Thymus (tissue), 11 donors: Measurements from ENCODE around the gene CLEC2L. TPM values are rescaled to one million over a fixed set of nuclear protein-coding genes. Genes with fewer than 3 reads are reported as not detected.

Experiments used
- DNase-seq, 9 donors: peaks; one replicate each; pipeline ENCODE4 v3.0.0-alpha.2; 2013; ENCODE audit warnings: low spot score in 9 of 9, low read depth in 6 of 9, missing footprints in 1 of 9
- H3K27ac ChIP-seq, 2 donors: one replicate each; pipeline ENCODE4 v1.5.1; 2013; ENCODE audit warnings: control low read depth in 1 of 2, low read depth in 1 of 2, low read length in 1 of 2, mild to moderate bottlenecking in 1 of 2, moderate library complexity in 1 of 2
- H3K27me3 ChIP-seq, 2 donors: one replicate each; pipeline ENCODE4 v1.5.1; 2013; ENCODE audit warnings: low read length in 1 of 2; ENCODE audit not compliant: control insufficient read depth in 2 of 2, insufficient read depth in 1 of 2
- H3K36me3 ChIP-seq, 2 donors: one replicate each; pipeline ENCODE4 v1.5.1; 2013; ENCODE audit warnings: low read length in 1 of 2, mild to moderate bottlenecking in 1 of 2, moderate library complexity in 1 of 2; ENCODE audit not compliant: control insufficient read depth in 2 of 2, insufficient read depth in 2 of 2
- H3K4me1 ChIP-seq, 2 donors: one replicate each; pipeline ENCODE4 v1.5.1; 2013; ENCODE audit warnings: low read length in 2 of 2; ENCODE audit not compliant: control insufficient read depth in 2 of 2, insufficient read depth in 2 of 2
- H3K4me3 ChIP-seq, 2 donors: one replicate each; pipeline ENCODE4 v1.5.1; 2013; ENCODE audit warnings: low read length in 2 of 2, control low read depth in 1 of 2, mild to moderate bottlenecking in 1 of 2
- H3K9me3 ChIP-seq, 2 donors: one replicate each; pipeline ENCODE4 v1.5.1; 2013; ENCODE audit warnings: low read length in 1 of 2, mild to moderate bottlenecking in 1 of 2; ENCODE audit not compliant: control insufficient read depth in 2 of 2, insufficient read depth in 1 of 2
- WGBS: extraction: QIAGEN DNeasy Blood & Tissue Kit; methylation state at CpG from one replicate; pipeline ENCODE4 v1.1.7; 2013; 5-methylcytosine and 5-hydroxymethylcytosine counted together
- polyA plus RNA-seq: library from polyadenylated mRNA; stranded (reverse); fragments of 200-250 nt; gene quantifications from one replicate; pipeline ENCODE4 v1.2.3, GENCODE V29; 2013
- total RNA-seq: library from RNA; stranded (reverse); fragments of 120-200 nt; gene quantifications from one replicate; pipeline ENCODE4 v1.2.4, GENCODE V29; 2013
- donor health status: healthy.

CLEC2L gene
- total and polyA plus RNA-seq, 2 donors = 0.41 to 2.6 TPM

DNA sequence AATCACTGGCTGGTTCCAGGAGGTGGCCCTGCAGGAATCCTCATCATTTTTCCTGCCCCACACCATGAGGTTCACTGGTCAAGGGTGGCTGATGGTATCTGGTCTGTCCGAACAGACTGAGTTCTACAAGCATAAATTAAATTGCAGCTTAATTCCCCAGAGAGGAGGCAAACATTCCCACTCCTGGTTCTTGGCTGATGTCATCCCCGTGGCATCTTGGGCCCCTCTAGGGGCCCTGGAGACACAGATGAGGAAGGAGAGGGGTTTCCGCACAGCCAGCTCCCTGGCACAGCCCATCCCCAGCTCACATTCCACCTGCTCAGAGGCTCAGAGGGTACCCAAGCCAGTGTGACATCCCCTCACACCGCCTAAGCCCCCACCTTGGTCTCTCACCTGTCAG, 34.7 kb upstream of the CLEC2L start:
- WGBS = 89% methylated on average over 4 of the region's 4 CpGs
- no peaks in the 10 kb centered on the region for H3K36me3 ChIP-seq
- no peak for DNase-seq
- no peak overlapping the region for H3K4me3 ChIP-seq
- H3K27ac ChIP-seq = no peak overlapping the region
- H3K27me3 ChIP-seq = peaks cover 3 to 23% of the 10 kb centered on the region in 2 donors
- peaks cover 1 to 3% of the 10 kb centered on the region in 2 donors for H3K4me1 ChIP-seq
- no peaks in the 10 kb centered on the region for H3K9me3 ChIP-seq

DNA sequence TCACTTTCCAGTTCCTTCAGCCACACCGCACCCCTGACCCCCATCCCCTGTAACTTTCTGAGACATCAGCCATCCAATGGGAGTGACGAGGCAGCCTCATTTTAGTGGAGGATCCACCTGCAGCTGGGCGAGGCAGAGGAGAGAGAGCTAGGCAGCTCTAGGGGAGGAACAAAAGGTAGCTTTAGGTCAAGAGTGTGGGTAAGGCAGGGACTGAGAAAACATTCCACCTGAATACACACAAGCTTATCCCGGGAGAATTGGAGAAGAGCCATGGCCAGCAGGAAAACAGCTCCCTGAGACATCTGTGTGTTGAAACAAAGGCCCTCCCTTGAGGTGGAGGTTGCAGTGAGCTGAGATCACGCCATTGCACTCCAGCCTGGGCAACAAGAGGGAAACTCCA, 33.4 kb upstream of the CLEC2L start:
- Histone ChIP-seq H3K4me1 (peaks cover 0 to 5% of the 10 kb centered on the region in 2 donors), H3K4me3 (no peak overlapping the region), H3K36me3 (no peaks in the 10 kb centered on the region), H3K27ac (peak overlapping the region in 1 of 2 donors; percentile 3), H3K9me3 (no peaks in the 10 kb centered on the region), H3K27me3 (peaks cover 0 to 12% of the 10 kb centered on the region in 2 donors)
- no peak for DNase-seq
- 93% methylated on average over 5 of the region's 5 CpGs for WGBS

DNA sequence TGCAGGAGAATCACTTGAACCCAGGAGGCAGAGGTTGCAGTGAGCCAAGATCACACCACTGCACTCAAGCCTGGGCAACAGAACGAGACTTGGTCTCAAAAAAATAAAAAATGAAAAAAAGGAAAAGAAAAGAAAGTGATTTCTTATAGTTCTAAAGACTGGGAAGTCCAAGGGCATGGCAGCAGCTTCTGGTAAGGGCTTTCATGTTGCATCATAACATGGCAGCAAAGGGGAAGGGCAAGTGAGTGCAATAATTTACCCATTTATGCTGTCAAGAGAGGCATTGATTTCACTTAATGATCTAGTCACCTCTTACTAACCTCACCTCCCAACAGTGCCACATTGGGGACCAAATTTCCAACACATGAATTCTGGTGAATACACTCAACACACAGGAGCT, 31.2 kb upstream of the CLEC2L start:
- 98% methylated on average over 1 of the region's 1 CpG for WGBS
- Histone ChIP-seq H3K9me3 (no peaks in the 10 kb centered on the region), H3K27ac (no peak overlapping the region), H3K4me1 (peaks cover 0 to 6% of the 10 kb centered on the region in 2 donors), H3K36me3 (no peaks in the 10 kb centered on the region), H3K4me3 (no peak overlapping the region), H3K27me3 (peaks cover 0 to 4% of the 10 kb centered on the region in 2 donors)
- no peak for DNase-seq

DNA sequence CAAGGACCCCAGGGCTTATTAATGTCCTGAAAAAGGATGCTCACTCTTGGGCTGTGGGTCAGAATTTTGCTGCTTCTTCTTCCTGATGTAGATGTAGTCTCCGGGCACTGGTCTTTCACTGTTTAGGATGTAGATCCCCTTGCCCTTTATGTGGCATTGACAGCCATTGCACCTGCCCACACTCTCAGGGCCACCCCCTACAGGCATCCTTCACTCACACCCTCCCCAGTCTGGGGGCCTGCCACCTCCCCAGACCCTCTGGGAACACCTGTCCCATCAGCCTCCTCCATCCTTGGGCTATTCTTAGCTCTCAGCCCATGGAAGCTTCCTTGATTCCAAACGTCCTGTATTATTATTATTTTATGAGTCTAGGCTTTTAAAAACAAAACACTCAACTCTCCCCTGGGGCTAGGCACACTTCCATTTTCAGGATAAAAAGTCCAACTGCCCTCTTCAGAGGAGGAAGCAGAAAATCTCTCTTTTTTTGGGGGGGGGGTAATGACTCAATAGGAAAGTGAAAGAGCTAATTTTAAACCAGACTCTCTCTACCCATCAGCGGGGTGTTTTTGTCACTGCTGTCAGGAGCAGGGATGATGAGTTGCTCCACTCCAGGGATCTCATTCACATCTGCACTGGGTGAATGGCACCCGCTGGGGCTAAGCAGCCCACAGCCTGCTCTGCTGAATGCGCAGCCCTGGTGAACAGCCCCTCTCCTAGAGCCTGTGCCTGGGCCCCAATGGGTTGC, 28.5 kb upstream of the CLEC2L start:
- H3K4me1 ChIP-seq = peaks cover 0 to 8% of the 10 kb centered on the region in 2 donors
- no peaks in the 10 kb centered on the region for H3K9me3 ChIP-seq
- H3K4me3 ChIP-seq = no peak overlapping the region
- 61% methylated on average over 5 of the region's 5 CpGs for WGBS
- H3K36me3 ChIP-seq = no peaks in the 10 kb centered on the region
- no peak overlapping the region for H3K27ac ChIP-seq
- H3K27me3 ChIP-seq = peaks cover 0 to 9% of the 10 kb centered on the region in 2 donors
- peak in 1 of 9 donors; percentile 13 for DNase-seq

DNA sequence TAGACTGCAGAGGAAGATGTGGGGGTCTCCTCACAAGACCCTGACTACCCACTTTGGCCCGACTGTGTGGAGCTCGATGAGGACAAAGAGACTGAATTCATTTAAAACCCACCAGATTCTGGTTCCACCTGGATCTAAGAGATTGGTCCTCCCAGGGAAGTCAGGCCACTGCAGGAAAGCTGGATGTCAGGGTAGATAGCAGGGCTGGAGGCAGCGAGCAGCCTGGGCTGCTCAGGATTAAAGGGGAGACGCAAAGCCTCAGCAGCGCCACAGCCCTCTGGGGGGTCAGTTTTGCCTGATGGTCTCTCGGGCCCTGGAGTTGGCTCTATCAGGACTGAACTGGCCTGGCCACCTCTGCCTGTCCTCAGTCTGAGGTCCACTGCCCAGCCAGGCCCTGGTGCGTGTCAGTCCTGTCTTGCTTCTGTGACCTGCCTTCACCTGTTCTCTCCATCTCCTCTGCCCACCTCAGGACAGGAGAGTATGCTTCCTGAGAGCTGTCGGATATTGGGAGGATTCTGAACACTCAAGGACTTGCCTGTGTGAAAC, 27.8 kb upstream of the CLEC2L start:
- H3K27ac ChIP-seq = no peak overlapping the region
- no peak overlapping the region for H3K4me3 ChIP-seq
- no peaks in the 10 kb centered on the region for H3K9me3 ChIP-seq
- no peaks in the 10 kb centered on the region for H3K36me3 ChIP-seq
- 96% methylated on average over 8 of the region's 8 CpGs for WGBS
- H3K4me1 ChIP-seq = peaks cover 0 to 8% of the 10 kb centered on the region in 2 donors
- peaks cover 0 to 9% of the 10 kb centered on the region in 2 donors for H3K27me3 ChIP-seq
- no peak for DNase-seq

DNA sequence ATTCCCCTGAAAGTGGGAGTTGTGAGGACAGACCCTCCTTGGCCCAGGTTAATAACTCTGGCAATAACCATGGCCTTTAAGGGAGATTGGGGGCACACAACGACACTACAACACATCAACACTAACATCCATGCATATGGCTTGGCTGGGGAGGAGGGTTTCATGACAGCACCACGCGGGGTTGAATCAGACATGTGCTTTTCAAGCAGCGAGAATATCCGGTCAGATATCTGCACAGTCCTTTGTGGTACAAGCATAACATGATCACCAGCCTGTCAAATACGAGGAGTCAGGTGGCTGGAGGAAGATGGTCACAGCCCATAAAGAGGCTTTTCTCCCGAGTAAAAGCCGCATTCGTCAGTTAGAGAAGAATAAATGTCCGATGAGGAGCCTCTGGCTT, 27.0 kb upstream of the CLEC2L start:
- 95% methylated on average over 10 of the region's 10 CpGs for WGBS
- no peaks in the 10 kb centered on the region for H3K9me3 ChIP-seq
- H3K36me3 ChIP-seq = no peaks in the 10 kb centered on the region
- H3K4me3 ChIP-seq = no peak overlapping the region
- no peak overlapping the region for H3K27ac ChIP-seq
- no peak for DNase-seq
- H3K27me3 ChIP-seq = peaks cover 0 to 9% of the 10 kb centered on the region in 2 donors
- H3K4me1 ChIP-seq = peaks cover 0 to 8% of the 10 kb centered on the region in 2 donors

DNA sequence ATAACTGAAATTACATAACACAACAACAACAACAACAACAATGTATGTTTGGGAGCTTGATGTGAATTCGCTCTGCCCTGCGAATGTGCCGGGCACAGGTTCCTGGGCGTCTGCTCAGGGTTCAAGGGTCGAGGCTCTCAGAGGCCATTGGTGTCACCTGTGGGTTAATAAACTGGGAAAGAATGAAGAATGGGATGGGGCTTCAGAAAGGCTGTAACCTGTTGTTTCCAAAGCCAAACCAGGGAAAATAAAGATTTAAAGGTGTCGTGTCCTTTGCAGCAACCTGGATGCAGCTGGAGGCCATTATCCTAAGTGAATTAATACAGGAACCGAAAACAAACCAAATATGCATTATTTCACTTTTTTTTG, 22.7 kb upstream of the CLEC2L start:
- no peaks in the 10 kb centered on the region for H3K9me3 ChIP-seq
- H3K4me1 ChIP-seq = peaks cover 0 to 2% of the 10 kb centered on the region in 2 donors
- no peak overlapping the region for H3K4me3 ChIP-seq
- no peak for DNase-seq
- H3K27ac ChIP-seq = no peak overlapping the region
- WGBS = 99% methylated on average over 7 of the region's 7 CpGs
- peaks cover 0 to 9% of the 10 kb centered on the region in 2 donors for H3K27me3 ChIP-seq
- H3K36me3 ChIP-seq = no peaks in the 10 kb centered on the region

DNA sequence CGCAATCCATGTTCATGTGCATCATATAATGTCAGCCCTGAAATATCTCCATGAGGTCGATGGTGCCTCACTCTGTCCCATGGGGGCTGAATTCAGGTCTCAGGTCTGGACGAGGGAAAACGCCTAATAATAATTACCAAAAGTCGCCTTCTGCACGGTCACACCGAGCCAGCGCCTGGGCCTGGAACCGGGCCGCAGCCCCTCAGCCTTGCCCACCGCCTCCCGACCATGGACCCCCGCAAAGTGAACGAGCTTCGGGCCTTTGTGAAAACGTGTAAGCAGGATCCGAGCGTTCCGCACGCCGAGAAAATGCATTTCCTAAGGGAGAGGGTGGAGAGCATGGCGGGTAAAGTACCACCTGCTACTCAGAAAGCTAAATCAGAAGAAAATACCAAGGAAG, 21.3 kb upstream of the CLEC2L start:
- no peak overlapping the region for H3K27ac ChIP-seq
- H3K27me3 ChIP-seq = peaks cover 0 to 9% of the 10 kb centered on the region in 2 donors
- no peak for DNase-seq
- H3K4me3 ChIP-seq = no peak overlapping the region
- WGBS = 96% methylated on average over 22 of the region's 22 CpGs
- H3K36me3 ChIP-seq = no peaks in the 10 kb centered on the region
- H3K9me3 ChIP-seq = no peaks in the 10 kb centered on the region
- H3K4me1 ChIP-seq = peaks cover 0 to 2% of the 10 kb centered on the region in 2 donors

DNA sequence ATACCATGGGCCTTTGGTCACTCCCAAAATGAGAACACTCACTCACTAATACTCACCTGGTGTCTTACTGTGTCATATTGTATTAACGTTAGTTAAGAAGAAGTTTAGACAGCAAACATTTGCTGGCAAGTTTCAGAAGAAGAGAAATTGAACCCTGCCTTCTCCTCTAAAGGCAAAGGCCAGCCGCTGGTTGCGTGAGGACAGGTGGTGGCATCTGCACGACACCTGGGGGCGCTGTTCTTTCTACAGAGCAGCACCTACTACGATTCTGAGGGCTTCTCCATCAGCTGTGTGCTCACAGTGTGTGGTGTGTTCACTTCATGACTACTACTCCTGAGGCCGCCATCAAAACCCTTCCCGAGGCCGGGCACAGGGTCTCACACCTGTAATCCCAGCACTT, 17.9 kb upstream of the CLEC2L start:
- Histone ChIP-seq H3K27me3 (no peaks in the 10 kb centered on the region), H3K36me3 (no peaks in the 10 kb centered on the region), H3K27ac (no peak overlapping the region), H3K4me3 (no peak overlapping the region), H3K9me3 (no peaks in the 10 kb centered on the region), H3K4me1 (no peaks in the 10 kb centered on the region)
- no peak for DNase-seq
- WGBS = 92% methylated on average over 9 of the region's 9 CpGs
